Femur (tissue), 1 donor: ENCODE measurements around the gene PSMD2.
A peak's percentile ranks its signal among the peaks of the same experiment; 100 is the strongest.
"Not testable (repeated sequence)": the region's sequence is repeated elsewhere in the genome, so short reads cannot be mapped to it uniquely, and the experiment has no call there.

Source experiments
- DNase-seq: peaks from one replicate; pipeline ENCODE4 v3.0.0-alpha.2; 2017

PSMD2 gene

DNA sequence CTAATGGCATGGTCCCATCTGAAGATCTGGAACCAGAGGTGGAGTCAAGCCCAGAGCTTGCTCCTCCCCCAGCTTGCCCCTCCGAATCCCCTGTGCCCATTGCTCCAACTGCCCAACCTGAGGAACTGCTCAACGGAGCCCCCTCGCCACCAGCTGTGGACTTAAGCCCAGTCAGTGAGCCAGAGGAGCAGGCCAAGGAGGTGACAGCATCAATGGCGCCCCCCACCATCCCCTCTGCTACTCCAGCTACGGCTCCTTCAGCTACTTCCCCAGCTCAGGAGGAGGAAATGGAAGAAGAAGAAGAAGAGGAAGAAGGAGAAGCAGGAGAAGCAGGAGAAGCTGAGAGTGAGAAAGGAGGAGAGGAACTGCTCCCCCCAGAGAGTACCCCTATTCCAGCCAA is 22.6 kb downstream of the PSMD2 start:
- no peak for DNase-seq

GRCh38 chr3:184322731-184323487 is 23.9 kb downstream of the PSMD2 start:
- no peak for DNase-seq

DNA sequence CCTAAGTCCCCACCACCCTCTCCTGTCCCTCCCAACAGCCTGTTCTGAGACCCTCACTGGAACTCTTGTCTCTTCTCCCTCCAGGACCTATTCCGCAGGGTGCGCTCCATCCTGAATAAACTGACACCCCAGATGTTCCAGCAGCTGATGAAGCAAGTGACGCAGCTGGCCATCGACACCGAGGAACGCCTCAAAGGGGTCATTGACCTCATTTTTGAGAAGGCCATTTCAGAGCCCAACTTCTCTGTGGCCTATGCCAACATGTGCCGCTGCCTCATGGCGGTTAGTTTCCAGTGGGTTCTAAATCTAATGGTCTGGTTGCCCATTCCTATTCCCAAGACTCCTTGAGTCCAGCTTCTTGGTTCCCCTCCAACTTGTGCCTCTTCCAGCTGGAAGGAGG is 24.7 kb downstream of the PSMD2 start:
- no peak for DNase-seq

- DNase-seq: no peak
Observed at GRCh38 chr3:184325269-184325668, 26.2 kb downstream of the PSMD2 start.

DNA sequence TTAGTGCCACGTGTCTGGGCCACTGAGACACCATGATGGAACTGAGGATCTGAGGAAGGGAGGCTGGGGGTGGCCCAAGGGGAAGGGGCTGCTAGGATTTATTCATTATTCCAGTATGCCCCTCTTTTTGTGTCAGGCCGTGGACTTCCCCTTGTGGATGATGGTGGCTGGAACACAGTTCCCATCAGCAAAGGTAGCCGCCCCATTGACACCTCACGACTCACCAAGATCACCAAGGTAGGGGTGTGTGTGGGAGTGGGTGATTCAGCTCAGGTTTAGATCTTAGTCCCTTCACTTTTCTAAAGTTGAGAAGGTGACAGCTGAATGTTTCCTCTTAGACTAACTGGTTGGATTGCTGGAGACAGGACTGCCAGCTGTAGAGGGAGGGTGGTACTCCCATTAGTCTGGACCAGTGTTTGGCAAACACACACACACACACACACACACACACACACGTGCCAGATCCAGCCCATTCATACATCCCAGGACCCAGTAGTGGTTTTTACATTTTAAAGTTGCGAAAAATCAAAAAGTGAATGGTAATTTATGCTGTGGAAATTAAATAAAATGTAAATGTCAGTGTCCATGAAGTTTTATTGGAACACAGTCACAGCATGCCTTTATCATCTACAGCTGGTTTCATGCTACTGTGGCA is 26.8 kb downstream of the PSMD2 start:
- no peak for DNase-seq

DNA sequence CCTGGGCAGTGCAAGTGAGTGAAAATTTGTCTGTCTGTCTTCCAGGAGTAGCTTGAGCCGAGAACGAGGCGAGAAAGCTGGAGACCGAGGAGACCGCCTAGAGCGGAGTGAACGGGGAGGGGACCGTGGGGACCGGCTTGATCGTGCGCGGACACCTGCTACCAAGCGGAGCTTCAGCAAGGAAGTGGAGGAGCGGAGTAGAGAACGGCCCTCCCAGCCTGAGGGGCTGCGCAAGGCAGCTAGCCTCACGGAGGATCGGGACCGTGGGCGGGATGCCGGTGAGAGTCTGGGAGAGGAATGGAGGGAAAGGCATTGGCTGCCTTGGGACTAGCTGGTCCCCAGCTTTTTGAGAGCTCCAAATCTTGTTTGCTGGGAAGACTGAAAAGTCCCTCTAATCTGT is 28.1 kb downstream of the PSMD2 start:
- DNase-seq: no peak

DNA sequence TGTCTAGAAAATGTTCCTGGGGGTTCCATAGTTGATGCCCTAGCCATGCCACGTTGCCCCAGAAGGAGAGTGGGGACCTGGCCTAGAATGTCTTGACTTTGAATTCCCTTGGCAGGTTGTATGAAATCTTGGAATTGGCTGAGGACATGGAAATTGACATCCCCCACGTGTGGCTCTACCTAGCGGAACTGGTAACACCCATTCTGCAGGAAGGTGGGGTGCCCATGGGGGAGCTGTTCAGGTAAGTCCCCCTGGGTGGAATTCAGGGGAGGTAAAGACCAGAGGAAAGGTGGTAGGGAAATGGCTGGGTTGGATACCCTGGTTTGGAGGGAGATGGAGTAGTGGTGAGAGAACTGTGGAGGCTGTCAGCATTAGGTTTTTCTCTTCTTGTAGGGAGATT is 29.5 kb downstream of the PSMD2 start:
- DNase-seq: no peak

DNA sequence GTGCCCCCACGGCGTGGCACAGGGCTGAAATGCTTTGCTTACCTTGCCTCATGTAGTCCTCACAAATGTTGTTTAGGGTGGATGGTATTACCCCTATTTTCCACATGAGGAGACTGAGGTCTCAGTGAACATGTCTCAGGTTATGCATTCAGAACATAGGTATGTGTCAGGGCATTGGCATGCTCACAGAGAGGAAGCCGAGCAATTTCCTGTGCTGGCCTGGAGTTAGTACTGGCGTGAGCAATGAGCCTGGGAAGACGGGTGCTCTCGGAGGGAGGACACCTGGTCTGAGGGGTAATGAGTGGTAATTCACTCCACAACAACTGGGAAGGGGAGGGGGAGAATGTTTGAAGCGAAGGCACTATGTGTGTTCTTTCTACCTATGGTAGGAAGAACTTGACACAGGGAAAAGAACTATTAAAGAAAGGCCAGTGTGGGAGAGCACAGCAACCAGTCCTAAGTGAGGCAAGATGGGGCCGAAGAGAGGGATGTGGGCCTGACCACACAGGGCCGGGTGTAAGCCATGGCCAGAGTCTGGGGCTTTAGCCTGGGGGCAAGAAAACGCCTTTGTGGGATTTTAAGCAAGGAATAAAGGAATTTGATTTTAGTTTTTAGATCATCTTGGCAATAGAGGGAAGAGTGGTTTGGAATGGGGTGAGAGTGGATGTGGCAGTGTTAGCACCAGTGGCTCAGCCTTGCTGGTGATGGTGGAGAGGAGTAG is 33.5 kb downstream of the PSMD2 start:
- peak; percentile 20 for DNase-seq

DNA sequence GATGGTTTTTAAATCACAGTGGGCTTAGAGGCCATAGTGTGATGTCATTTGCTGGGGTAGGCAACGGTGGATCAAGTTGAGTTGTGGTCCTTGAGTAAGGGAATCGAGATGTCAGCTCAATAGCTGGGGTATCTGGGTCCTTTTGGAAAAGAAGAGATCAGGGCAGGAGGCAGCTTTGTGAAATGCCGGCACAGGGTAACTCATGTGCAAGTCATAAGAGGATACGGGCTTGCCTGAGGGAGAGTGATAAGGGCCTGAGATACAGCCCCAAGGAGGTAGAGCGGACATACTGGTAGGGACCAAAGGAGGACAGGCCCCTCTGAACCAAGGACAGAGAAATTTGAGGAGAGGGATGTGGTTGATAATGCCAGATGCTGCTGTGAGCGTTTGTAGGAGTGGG is 34.1 kb downstream of the PSMD2 start:
- DNase-seq: no peak

DNA sequence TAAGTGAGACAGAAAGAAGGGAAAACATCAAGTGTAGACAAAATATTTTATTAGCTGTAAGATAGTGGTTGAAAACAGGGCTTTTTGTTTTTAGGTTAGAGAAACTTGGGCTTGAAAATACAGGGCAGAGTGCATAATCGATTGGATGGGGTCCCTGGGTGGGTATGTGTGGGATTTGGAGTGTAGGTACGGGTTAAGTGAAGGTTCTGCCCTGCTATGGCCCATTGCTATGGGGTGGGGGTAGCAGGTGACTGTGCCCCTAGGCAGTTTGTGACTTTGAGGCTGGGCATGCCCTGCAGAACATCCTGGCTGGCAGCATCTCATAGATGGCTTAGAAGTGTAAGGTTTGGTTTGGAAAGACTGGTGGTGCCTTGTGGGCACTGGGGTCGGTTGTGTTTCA is 34.7 kb downstream of the PSMD2 start:
- no peak for DNase-seq

- peak; percentile 34 for DNase-seq
Observed at GRCh38 chr3:184334470-184335158, 35.6 kb downstream of the PSMD2 start.

- DNase-seq: no peak
Observed at GRCh38 chr3:184335291-184335660, 36.2 kb downstream of the PSMD2 start.

DNA sequence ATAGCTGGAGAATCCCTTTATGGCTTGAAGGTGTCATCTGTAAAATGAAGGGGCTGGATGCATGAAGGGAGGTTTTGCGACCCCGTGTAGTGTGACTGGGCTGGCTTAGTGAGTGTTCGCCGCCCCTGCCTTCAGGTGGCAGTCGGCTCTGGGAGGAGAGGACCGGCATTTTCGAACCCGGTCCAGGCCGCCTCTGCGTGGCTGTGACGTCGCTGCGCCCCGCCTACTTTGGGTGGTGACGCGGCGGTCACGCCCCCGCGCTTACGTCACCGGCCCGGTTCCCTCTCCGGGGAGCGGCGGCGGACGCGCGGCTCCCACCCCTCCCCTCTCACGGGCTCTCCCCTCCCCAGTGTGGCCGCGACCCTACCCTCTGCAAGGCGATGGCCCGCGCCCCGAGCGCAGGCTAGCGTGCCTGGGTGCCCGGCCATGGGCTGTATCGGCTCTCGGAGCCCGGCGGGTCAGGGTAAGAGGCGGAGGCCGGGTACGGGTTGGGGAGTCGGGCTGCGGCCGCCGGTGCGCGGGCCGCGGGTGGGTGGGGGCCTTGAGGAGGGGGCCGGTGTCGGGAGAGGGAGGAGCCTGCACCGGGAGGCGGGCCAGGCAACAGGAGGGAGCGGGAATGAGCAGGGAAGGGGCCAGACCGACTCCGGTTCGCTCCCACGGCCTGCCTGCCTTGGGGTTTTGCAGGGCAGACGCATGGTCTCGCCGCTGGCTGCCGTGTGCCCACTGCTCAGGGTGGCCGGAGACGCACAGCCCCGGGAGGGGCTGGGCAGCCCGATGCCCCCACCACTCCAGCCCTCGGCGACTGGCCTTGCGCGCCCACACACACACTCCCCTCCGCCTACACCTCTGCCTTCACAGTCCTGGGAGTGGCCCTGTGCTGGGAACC is 36.9 kb downstream of the PSMD2 start:
- peak; percentile 93 for DNase-seq

GRCh38 chr3:184336547-184337398 is 37.7 kb downstream of the PSMD2 start:
- peak; percentile 54 for DNase-seq

DNA sequence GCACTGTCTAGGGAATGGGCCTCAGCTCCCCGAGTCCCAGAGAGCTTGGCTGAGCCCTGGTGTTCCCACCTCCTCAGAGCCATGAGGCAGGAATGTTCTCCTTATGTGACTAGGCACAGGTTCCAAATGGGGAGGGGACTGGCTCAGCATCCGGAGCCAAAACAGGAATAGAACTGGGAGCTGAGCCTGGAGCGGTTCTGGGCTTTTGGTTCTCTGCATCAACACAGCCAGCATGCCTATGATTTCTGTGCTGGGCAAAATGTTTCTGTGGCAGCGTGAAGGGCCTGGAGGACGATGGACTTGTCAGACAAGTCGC is 38.3 kb downstream of the PSMD2 start, which contains the start of gene FAM131A:
Gene FAM131A, plus strand, starts transcription at position 202 of the 316 bp plus-strand sequence. Its CDS starts 31 bp downstream, at position 233.
- peak; percentile 91 for DNase-seq

DNA sequence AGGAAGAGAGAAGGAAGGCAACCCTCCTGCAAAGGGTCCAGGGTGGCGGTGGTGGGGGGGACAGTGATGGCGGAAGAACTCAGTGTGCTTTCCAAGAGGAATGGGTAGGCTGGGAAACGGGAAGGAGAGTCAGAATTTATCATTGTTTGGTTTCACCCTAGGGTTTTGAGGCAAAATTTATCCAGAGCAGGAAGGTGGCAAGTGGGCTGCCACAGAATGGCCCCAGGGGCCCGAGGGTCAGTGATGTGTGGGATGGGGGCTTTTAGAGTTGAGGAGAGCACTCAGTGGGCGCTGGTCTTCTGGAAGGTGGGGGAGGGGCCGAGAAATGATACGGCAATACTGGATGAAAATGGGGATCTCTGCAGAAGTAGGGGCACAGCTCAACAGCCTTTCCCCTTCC is 38.9 kb downstream of the PSMD2 start:
- no peak for DNase-seq

GRCh38 chr3:184338511-184338945 is 39.5 kb downstream of the PSMD2 start:
- DNase-seq: peak; percentile 92

DNA sequence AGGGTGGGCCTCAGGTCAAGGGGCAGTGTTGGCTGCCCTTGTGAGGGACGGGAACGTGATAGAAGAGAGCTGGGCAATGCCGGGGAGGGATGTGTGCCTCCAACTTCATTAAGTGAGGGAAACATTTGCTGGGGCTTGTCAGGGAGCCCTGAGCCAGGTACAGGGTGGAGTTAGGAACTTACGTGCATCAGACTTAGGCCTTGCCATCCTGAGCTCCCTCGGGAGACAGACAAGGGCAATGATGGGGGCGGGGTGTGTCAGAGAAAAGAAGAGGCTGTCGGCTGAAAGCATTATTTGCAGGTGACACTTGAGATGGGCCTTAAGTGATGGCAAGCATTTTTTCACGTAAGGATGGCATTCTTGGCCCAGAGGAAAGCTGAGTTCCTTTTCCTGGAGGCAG is 40.0 kb downstream of the PSMD2 start:
- no peak for DNase-seq

DNA sequence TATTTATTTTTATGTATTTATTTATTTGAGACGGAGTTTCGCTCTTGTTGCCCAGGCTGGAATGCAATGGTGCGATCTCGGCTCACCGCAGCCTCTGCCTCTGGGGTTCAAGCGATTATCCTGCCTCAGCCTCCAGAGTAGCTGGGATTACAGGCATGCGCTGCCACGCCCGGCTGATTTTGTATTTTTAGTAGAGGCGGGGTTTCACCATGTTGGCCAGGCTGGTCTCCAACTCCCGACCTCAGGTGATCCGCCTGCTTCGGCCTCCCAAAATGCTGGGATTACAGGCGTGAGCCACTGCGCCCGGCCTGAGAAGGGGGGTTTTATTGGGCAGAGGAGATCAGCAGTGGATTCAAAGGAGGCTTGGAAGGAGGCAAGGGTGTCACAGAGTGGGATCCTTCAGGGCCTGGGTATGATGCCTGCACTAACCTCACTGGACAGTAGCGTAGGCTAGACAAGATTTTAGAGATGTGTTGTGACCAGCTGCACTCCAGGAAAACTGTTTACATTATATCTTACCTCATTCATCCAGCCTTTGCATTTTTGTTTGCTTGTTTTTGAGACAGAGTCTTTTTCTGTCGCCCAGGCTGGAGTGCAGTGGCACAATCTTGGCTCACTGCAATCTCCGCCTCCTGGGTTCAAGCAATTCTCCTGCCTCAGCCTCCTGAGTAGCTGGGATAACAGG is 40.6 kb downstream of the PSMD2 start:
- not testable (repeated sequence) for DNase-seq

DNA sequence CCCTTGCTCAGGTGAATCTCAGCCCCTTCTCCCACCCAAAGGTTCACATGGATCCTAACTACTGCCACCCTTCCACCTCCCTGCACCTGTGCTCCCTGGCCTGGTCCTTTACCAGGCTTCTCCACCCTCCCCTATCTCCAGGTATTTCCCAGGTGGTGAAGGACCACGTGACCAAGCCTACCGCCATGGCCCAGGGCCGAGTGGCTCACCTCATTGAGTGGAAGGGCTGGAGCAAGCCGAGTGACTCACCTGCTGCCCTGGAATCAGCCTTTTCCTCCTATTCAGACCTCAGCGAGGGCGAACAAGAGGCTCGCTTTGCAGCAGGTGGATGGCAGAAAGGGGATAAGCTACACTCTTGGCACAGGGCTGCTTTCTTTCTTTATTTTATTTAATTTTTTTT is 42.9 kb downstream of the PSMD2 start:
- no peak for DNase-seq
